Astrocyte of the hippocampus (primary cell): ENCODE measurements around the gene THSD7B.
A peak's percentile ranks its signal among the peaks of the same experiment; 100 is the strongest.
"Not testable (repeated sequence)": the region's sequence is repeated elsewhere in the genome, so short reads cannot be mapped to it uniquely, and the experiment has no call there.

Experiments
- DNase-seq: peaks from one replicate; pipeline ENCODE4 v3.0.0; 2011; ENCODE audit warnings: low read depth, low spot score

THSD7B gene

DNA sequence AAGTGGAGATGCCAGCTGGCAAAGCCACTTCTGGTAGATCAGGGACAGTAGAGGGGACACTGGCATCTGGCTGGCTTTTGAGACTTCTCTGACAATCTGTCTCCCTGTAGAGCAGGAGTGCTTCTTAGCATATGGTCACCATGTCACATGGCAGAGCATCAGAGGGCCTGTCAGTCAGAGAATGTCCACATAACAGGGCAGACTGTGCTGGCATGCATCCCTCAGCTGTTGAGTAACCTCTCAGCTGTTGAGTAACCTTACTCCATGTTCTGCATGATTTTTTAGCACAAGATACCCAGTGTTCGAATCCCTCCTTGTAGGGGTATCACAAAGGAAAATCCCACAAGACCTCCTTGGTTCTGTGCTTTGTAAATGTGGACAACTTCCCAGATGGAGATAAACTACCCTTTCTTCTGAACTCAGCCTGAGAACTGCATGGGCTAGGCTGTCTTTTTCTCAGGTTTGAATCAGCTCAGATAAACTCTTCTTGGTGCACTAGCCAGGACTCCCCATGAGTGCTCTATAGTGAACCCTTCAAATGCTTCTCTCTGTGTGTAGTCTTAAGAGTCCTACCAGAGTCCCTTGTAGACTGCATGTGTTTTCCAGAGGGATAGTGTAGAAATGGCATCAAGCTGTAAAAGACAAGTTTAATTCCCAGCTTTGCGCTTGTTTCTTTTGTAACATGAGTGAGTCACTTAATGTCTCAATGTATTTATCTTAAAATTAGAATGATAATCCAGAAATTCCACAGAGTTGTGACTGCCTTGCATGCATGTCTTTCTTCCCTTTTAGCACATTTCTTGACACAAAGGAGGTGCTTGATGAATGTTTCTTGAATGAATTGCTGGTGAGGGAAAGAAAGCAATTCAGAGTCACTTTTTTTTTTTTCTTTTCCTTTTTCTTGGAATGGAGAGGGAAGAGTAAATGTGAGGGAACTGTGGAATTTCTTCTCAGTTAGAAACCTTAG, 756.6 kb downstream of the THSD7B start:
- DNase-seq, result no peak

DNA sequence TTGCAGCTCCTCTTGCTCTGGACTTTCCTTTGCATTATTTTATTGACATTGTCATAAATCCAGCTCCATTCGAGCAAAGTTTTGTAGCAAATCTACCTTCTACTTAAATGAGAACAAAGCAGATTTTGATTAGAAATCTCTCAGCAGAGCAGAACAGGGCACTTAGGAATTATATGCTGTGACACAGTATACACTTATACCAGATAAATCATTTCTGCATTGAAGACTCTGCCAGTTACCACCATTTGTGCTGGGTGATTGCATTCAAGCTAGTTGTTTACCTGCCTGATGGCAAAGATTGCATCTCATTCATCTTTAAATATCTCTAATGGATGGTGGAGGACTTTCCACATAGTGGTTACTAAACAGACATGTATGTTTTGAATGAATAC, 757.3 kb downstream of the THSD7B start:
- DNase-seq, result no peak

DNA sequence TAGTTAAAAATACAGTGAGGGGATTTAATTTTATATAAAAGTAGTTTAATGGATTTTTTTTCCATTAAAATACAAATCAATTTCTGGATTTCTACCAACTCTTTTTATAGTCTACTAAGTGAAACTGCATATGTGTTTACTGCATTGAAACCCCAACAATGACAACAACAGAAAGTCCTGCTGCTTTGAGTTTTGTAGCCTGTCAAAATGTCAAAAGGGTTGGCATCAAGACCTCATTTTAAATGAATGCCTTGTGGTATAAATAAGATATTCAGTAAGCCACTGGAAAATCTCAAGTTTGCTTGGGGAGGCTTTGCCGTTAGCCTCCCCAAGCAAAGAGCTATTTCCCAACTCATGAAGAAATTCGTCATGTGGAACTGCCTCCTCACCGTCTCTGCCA, 758.6 kb downstream of the THSD7B start:
- peak; percentile 5 for DNase-seq

DNA sequence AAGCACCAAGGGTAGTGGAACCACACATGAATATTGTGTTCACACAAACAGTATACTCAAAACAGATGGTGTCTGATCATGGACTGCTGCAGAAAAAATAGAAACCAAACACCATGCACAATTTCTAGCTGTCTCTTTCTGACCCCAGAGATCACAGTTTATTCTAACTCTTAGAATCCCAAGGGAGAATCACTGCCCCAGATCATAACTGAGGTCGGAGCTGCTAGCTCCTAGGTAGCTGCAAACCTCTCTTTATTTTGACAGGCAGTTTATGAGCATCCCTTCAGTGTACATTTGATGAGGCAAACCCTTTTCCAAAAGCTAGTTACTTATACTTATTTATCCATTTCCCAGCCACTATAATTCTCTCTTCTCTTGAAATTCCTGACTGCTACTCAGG, 759.8 kb downstream of the THSD7B start:
- DNase-seq, result no peak

DNA sequence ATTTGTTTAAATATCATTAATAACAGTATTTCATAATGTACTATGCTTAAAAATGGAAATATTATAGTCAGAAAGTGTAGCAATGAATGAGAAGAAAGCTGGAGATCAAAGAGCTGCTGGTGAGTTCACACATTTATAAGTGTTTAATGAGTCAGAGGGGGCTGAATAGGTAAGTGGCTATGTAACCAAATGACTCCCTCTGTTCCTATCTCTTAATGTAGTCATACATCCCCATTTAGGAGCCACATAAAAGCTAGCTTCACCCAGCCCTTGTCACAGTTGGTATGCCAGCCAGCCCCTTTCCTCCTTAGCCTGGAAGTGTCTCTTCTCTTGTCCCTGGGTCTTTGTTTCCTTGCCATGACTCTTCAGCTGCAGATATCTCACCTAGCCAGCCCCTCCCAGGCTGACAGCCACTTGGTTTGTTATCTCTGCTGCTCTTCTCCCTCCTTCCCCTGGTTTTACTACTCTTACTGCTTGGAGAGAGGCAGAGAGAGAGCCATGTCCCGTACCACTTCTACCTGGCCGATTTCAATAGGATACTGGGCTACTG, 760.4 kb downstream of the THSD7B start:
- peak; percentile 5 for DNase-seq

DNA sequence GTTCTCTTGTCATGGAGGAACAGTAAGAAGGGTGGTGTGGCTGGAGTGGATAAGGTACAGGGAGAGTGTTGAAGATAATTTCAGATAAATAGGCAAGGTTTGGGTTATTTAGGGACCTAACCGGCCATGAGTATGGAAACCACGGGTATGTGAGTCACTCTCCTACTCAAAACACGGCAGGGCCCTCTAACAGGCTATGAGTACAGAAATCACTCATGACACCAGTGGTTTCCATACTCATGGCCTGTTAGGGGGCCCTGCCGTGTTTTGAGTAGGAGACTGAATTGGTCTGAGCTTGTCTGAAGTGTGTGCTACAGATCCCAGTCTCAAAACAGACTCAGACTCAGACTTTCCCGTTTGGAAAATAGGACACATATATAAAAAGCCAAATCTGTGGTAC, 770.6 kb downstream of the THSD7B start:
- peak; percentile 2 for DNase-seq

DNA sequence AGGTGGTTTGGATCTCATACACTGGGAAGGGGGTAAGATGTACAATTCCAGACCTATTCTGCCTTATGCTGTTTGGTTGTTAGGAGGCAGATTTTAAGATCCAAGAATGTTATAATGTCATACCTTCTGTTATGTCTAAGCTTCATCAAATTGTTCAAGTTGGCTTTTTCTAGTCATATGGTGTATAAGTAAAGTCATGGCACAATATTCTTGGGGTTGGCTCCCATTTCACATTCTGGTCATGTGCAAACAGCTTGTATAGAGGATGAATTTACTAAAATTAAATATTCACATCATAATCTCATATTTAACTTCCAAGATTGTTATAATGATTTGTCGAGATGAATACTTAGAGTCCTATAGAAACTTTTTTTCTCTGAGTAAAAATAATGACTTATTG, 774.0 kb downstream of the THSD7B start:
- no peak for DNase-seq

DNA sequence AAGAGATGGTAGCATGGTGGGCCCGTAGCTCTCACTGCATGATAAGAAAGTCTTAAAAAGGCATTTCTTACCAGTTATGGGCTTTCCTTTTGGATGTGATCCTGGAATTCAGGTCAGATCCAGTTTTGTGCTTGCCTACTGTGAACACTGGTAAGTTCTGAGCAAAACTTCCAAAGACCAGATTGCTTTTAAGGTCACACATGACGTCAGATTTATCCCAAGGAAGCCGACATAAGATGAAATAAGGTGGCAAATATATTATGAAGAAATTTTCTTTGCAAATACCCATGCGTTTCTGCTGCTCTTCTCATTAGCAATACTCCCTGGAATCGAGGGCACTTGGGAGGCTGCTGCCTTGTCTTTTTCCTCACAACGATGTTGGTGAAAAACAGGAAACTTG, 782.5 kb downstream of the THSD7B start:
- DNase-seq, result no peak

DNA sequence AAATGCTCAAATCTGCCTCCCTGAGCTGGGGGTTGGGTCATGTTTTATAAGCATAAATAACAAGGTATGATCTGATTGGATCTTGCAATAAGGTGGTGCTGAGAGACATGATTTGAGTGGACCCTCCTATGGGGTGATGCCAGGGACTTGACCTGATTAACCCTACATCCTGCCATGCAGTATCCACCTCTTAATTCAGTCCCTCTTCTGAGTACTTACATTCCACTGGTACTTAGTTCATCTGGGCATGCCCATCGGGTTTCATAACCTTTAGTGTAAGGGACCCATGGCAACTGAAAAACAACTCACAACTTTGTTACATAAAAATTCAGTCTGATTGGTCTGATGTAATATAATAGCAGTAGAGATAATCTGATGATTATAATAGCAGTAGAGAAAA, 801.0 kb downstream of the THSD7B start:
- no peak for DNase-seq

DNA sequence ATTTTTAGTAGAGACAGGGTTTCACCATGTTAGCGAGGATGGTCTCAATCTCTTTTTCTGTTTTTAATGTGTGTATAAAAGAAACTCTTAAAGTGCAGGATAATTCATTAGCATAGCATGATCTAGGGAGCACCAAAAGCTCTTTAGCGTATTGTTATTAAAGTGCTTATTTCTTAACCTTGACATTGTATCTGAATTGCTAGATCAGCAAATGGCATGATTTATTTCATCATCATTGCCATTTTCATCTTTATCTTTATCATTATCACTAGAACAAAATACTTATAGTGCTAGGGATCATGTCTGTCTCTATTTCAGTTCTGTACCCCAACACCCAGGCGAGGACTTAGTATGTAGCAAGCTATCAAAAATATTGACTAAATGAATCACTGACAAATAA, 805.1 kb downstream of the THSD7B start:
- no peak for DNase-seq

DNA sequence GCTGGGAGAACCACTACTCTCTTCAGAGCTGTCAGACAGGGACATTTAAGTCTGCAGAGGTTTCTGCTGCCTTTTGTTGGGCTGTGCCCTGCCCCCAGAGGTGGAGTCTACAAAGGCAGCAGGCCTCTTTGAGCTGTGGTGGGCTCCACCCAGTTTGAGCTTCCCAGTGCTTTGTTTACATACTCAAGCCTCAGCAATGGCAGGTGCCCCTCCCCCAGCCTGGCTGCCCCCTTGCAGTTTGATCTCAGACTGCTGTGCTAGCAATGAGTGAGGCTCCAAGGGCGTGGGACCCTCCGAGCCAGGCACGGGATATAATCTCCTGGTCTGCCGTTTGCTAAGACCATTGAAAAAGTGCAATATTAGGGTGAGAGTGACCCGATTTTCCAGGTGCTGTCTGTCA, 822.5 kb downstream of the THSD7B start:
- not testable (repeated sequence) for DNase-seq

DNA sequence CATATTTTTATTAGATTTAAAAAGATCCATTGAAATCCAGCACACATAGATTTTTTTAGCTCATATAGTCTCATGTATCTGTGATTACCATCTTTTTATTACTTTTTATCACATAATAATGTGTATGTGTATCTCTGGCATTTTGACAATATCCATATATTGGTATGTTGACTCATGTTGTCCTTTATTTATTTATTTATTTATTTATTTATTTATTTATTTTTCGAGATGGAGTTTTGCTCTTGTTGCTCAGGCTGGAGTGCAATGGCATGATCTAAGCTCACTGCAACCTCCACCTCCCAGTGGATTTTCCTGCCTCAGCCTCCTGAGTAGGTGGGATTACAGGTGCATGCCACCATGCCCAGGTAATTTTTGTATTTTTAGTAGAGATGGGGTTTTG, 823.2 kb downstream of the THSD7B start:
- DNase-seq, result not testable (repeated sequence)

DNA sequence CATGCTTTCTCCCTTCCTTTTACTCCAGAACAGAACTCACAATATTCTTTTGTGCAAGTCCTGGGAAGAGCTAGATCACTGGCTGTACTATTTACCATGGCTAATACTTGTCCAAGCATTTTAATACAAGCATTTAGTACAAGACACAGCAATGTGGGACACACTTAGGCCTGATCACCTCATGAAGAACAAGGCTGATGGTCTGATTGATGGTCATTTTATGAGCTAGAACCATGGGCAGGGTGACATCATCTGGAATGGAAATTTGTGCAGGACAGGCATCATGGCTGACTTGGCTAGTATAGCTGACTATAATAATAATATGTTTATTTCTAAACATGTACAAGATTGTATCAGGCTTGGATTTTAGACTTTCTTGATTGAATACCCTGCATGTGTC, 824.8 kb downstream of the THSD7B start:
- no peak for DNase-seq

DNA sequence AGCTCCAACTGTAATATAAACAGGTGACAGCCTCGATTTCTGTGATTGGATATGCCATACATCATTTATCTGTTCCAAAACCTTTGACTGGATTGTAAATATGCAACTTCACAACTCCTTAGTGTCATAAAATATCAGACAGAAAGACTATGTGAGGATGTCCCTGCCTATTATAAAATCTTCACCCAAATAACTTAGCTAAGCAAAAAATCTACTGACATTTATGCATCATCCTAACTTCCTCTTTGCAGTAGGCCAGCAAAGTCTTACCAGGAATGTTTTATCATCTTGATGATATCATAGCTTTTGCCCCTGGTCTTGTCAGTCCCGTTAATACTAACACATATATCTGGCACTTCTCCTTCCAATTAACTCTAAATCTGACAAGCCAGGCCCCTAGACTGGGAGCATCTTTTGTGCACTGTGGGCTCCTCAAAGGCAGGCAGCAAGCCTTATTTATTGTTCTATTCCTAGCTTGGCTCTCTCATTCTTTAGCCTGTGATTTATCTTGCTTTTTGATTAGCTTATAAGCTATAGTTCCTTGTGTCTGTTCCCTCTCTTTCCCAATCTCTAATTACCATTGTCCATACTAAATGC, 842.5 kb downstream of the THSD7B start:
- no peak for DNase-seq

DNA sequence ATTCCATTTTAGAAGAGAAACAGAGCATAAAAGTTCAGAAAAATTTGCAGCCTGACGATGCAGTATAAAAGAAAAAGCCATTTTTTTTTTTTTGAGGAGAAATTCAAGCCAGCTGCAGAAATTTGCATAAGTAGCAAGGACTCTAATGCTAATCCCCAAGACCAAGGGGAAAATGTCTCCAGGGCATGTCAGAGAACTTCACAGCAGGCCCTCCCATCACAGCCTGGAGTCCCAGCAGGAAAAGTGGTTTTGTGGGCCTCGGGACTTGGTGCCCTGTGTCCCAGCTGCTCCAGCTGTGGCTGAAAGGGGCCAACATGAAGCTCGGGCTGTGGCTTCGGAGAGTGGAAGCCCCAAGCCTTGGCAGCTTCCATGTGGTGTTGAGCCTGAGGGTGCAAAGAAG, 873.6 kb downstream of the THSD7B start:
- no peak for DNase-seq

DNA sequence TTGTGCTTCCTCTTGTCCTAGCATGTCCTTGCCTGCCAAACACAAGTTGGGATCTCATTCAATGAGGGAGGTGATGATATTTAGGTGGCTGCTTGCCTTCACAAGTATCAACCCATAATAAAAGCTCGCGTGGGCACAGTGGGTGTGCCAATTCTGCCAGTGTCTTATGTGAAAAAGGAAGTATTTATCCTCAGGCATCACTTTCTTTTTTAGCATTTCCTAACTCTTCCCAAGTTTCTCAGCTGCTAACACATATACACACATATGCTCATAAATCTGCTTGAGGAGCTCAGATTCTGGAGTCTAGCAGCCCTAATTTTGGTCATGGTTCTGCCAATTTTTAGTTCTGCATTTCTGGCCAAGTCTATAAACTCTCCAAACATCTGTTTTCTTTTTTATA, 879.4 kb downstream of the THSD7B start:
- DNase-seq, result no peak

DNA sequence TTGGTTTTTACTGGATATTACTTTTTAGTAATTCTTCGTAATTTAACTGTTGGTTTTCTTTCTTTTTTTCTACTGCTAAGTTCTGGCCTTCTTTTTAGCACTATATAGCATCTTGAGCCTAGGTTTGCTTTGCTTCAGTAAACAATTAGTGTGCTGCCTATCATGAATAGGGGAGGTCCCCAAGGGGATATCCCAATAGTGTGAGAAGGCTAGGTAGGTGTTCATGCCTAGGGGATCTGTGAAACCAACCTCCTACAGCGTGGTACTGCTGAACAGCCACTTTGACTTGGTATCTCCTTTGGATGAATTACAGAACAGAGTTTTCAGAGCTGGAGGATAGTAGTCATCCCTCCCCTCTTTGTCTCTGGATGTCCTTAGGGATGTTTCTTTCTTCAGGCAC, 888.7 kb downstream of the THSD7B start:
- no peak for DNase-seq

DNA sequence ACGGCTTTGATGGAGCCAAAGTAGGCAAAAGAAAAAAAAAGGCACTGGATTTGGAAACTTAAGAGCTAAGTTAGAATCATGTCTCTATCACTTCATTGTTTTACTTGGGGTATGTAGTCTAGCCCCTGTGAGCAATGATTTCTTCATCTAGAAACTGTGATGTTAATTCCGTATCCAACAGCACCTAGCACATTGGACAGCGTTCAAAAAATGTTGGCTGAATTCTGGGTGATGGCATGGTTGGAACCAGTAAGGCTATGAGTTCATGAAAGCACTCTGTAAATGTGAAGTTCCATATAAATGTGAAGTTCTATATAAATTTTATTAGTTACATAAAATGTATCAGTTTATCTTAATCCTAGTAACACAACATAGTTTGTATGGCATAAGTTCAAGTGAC, 890.5 kb downstream of the THSD7B start:
- no peak for DNase-seq

DNA sequence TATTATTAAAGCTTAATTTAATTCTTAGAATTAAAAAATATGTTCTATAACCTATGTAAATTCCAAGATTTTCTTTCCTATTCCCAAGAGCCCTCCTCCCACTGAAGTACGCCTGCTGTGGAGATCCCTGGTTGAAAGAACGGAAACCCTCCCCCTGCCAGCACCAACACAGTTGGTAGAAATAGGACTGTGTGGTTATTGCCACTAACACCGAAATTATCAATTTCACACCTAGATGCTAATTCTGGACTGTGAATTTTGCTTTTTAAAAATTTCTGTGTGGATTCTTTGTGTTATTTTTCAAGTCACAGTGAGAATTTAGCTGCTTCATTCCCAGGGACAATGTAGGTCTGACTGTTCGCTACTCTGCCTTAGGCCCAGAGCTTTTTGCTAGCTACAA, 893.1 kb downstream of the THSD7B start:
- DNase-seq, result no peak

DNA sequence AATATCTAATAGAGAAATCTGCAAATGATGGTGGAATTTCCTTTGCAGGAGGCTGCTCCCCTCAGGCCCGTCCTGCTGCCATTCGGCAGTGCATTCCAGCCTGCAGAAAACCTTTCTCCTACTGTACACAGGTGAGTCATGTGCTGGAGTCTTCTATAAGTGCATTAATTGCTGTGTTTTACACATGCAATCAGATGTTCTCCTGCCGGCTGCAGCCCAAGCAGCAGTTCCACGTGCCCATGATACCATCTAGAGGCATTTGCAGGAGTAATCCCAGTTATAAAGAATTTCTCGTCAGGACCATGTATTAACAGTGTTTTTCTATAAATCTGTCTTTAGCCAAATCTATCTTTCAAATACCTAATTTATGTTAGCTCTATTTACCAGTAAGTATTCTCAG, 894.3 kb downstream of the THSD7B start:
- DNase-seq, result peak; percentile 18

DNA sequence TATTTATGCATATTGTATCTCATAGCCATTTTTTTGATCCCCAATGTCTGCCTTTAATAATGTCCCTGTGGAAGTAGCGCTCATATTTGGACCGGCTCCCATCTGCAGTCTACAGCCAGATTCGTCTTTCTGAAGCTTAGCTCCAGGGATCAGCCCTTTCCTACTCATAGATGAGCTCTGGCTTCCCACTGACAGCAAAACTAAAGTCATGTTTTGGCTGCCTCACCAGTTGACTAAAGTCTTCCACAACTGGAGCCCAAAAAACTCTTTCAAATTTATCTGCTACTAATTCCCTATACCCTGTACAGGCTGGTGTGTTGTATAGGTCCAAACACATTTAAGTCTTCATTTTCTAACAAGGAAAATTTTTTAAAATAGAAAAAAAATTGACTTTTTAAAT, 904.8 kb downstream of the THSD7B start:
- DNase-seq, result no peak

DNA sequence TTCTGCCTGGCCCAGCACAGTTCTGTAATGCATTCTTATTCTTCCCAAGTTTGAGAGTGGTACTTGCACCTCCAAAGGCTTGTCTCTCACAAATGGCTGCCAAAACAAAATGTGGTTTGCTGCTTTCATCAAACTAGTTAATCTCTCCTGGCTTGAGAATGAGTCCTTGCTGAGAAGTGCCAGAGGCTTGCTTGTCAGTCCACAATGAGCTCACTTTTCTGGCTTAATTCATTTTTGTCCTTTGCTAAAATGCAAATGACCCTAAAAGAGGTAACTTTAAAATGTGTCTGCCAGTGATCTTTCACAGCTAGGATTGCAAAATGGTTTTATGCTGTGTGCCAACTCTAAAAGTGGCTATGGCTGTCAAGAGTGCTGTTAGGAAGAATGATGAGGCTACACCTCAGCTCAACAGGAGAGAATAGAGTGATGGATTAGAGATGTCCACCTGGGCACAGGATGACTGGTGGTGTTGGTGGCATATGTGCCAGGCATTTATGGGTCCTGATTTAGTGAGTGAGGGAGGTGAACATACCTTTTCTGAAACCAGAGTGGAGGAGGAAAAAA, 907.7 kb downstream of the THSD7B start:
- peak; percentile 31 for DNase-seq

DNA sequence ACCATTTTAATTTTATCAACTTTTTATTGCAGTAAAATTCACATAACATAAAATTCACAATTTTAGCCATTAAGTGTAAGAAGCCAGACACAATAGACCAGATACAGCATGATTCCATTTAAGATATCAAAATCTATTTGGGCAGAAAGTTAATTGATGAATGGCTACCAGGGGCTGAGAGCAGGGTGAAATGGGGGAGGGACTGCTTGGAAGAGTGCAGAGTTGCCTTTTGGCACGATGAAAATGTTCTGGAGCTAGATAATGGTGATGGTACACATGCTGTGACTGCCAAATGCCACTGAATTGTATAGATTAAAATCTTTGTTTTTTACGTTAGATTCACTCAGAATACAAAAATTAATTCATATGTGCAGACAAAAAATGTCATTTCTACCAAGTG, 909.6 kb downstream of the THSD7B start:
- no peak for DNase-seq
